Breast epithelium (tissue), 3 donors: Measurements from ENCODE around the gene KIAA2012.

Experiments used
- CTCF ChIP-seq, 3 donors: fragments of 450-650 bp; IDR thresholded peaks; one replicate each; pipeline ENCODE4 v1.5.1; 2016 to 2017; ENCODE audit warnings: antibody characterized with exemption in 3 of 3, mild to moderate bottlenecking in 3 of 3, moderate library complexity in 3 of 3
- POLR2AphosphoS5 ChIP-seq, 3 donors: sonication (generic); formaldehyde crosslinking; IDR thresholded peaks; one replicate each; pipeline ENCODE4 v1.6.1; 2017; ENCODE audit warnings: antibody characterized with exemption in 3 of 3

- TF ChIP-seq POLR2AphosphoS5 (IDR thresholded peaks at IDR 0.05) (no peak), CTCF (IDR thresholded peaks at IDR 0.05) (no peak)
Observed at GRCh38 chr2:202038471-202039277, 34.4 kb upstream of the KIAA2012 start.
